NOMO-1 treated with dmso at 0.1 percent for 144 hours (cell line): Measurements from ENCODE around the gene POLR2L.
A peak's percentile ranks its signal among the peaks of the same experiment; 100 is the strongest.

ENCODE experiments used
- DNase-seq: peaks from one replicate; lab custom pipeline; 2025; ENCODE audit not compliant: unreplicated experiment; lab: John Stamatoyannopoulos, UW

Gene POLR2L

GRCh38 chr11:813456-814096, 28.8 kb downstream of the POLR2L start:
- no peak for DNase-seq

GRCh38 chr11:813072-813455, 29.3 kb downstream of the POLR2L start:
- DNase-seq, result no peak

- DNase-seq, result no peak
These were observed 29.9 kb downstream of the POLR2L start for GRCh38 chr11:812390-812789.

- DNase-seq, result no peak
These were observed 30.7 kb downstream of the POLR2L start for GRCh38 chr11:811446-812245.

GRCh38 chr11:810040-810567, 32.2 kb downstream of the POLR2L start:
- no peak for DNase-seq

GRCh38 chr11:809287-810039, 32.9 kb downstream of the POLR2L start, which contains the start of gene RPLP2:
Gene RPLP2, plus strand, starts transcription at chr11:809967. Its CDS starts 268 bp downstream, at chr11:810235.
- DNase-seq, result peak; percentile 89

GRCh38 chr11:808427-809286, 33.7 kb downstream of the POLR2L start:
- DNase-seq, result no peak

- DNase-seq, result no peak
These were observed 37.7 kb downstream of the POLR2L start for GRCh38 chr11:804599-804964.

- DNase-seq, result no peak
These were observed 38.3 kb downstream of the POLR2L start for GRCh38 chr11:803770-804598.

GRCh38 chr11:803467-803742, 38.9 kb downstream of the POLR2L start:
- DNase-seq, result no peak

- no peak for DNase-seq
These were observed 39.4 kb downstream of the POLR2L start for GRCh38 chr11:802693-803466.

GRCh38 chr11:802018-802617, 40.2 kb downstream of the POLR2L start:
- DNase-seq, result no peak

GRCh38 chr11:801097-801780, 41.1 kb downstream of the POLR2L start:
- no peak for DNase-seq

- DNase-seq, result no peak
These were observed 41.9 kb downstream of the POLR2L start for GRCh38 chr11:800473-800872.

GRCh38 chr11:799641-800316, 42.5 kb downstream of the POLR2L start:
- no peak for DNase-seq

GRCh38 chr11:798093-798713, 44.1 kb downstream of the POLR2L start, which contains the start of gene SLC25A22:
Gene SLC25A22, minus strand, starts transcription at chr11:798281. Its CDS starts 3,275 bp downstream, at chr11:795006.
- DNase-seq, result peak; percentile 67
